ENCODE data around the gene SENP8. TPM values are rescaled to one million over a fixed set of nuclear protein-coding genes. Genes with fewer than 3 reads are reported as not detected.

SENP8 gene
- total and polyA plus RNA-seq, 2 of the 4 experiments (the other 2 are of a cell fraction), result 1.6 to 2.9 TPM

DNA sequence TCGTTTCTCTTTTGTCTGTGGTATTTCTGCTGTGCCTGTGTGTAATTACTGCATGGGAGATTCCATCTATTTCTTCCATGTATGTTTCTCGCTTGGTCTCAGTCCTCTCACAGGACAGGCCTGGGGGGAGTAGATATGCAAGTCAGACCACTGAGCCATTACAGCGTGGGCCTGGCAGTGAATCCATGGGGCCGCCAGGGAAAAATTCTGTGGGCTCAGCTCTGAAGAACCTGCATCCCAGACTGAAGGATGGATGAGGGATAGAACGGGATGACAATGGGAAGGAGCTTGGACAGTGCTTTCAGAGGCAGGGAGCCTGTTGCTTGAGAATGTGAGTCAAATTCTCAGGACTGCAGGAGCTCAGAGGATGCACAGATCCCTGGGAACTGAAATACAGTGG, 54.6 kb downstream of the SENP8 start:
- Histone ChIP-seq H2AK9ac (replicated peaks; ENCODE audit: low read depth, low read length, poor library complexity) (no peak overlapping the region), H3K9me3 (ENCODE audit: control insufficient read depth, insufficient read depth, low read length) (no peaks in the 10 kb centered on the region), H2BK15ac (ENCODE audit: low read depth, low read length) (no peak overlapping the region), H3K4ac (ENCODE audit: low read depth, low read length) (no peak overlapping the region), H3K9me1 (ENCODE audit: insufficient read depth, low read length) (no peaks in the 10 kb centered on the region; the same call in 1 of the 2 replicates), H2BK20ac (ENCODE audit: low read depth, low read length) (no peak overlapping the region), H3K4me2 (ENCODE audit: low read depth, low read length) (no peak overlapping the region), H2AK5ac (ENCODE audit: low read depth, low read length) (no peak overlapping the region), H3K27me3 (ENCODE audit: control insufficient read depth, insufficient read depth, low read length) (peaks cover 70% of the 10 kb centered on the region), H3K14ac (replicated peaks; ENCODE audit: low read depth, low read length) (no peak overlapping the region), H3K4me3 (ENCODE audit: insufficient read depth, low read depth, low read length) (no peak overlapping the region), H2AFZ (replicated peaks; ENCODE audit: low read length, poor library complexity) (no peak overlapping the region), H3K9ac (ENCODE audit: low read depth, low read length) (no peak overlapping the region), H3K23ac (ENCODE audit: low read depth, low read length) (no peak overlapping the region), H4K8ac (ENCODE audit: low read depth in 2 of 2, low read length in 2 of 2) (no peak overlapping the region), H4K5ac (ENCODE audit: low read depth, low read length) (no peak overlapping the region), H3K79me1 (ENCODE audit: low read depth in 1 of 2, low read length in 2 of 2) (no peaks in the 10 kb centered on the region), H3K4me1 (ENCODE audit: control insufficient read depth, insufficient read depth, low read length) (peaks cover 12% of the 10 kb centered on the region), H2BK120ac (ENCODE audit: low read depth, low read length) (no peak overlapping the region), H4K91ac (ENCODE audit: insufficient read depth, low read depth, low read length) (no peak overlapping the region), H3K27ac (ENCODE audit: insufficient read depth, low read length) (no peak overlapping the region), H3K18ac (ENCODE audit: low read depth, low read length) (no peak overlapping the region), H3K56ac (ENCODE audit: extremely low read depth, insufficient read depth, low read length) (no peak overlapping the region), H2BK5ac (ENCODE audit: low read depth, low read length, poor library complexity, severe bottlenecking) (no peak overlapping the region), H3K36me3 (ENCODE audit: control insufficient read depth, insufficient read depth, low read length) (no peaks in the 10 kb centered on the region), H4K20me1 (ENCODE audit: insufficient read depth, low read length) (no peaks in the 10 kb centered on the region)
- TF ChIP-seq, protein P1, sequence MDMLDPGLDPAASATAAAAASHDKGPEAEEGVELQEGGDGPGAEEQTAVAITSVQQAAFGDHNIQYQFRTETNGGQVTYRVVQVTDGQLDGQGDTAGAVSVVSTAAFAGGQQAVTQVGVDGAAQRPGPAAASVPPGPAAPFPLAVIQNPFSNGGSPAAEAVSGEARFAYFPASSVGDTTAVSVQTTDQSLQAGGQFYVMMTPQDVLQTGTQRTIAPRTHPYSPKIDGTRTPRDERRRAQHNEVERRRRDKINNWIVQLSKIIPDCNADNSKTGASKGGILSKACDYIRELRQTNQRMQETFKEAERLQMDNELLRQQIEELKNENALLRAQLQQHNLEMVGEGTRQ (IDR thresholded peaks at IDR 0.05; ENCODE audit: low read depth, low read length), result no peak
- TF ChIP-seq SMC3 (IDR thresholded peaks at IDR 0.05; ENCODE audit: low read depth, low read length) (no peak), CEBPB (IDR thresholded peaks at IDR 0.05; ENCODE audit: low read depth, low read length) (no peak)
- in situ Hi-C loops (cut with MboI; ENCODE audit: low sequenced_read_pairs), result no loop called here
- ATAC-seq (ENCODE audit: low read depth) (no peak), DNase-seq (no peak)
- no TSS peak for BruUV-seq (replicated peaks)
- CTCF ChIA-PET, result no interaction called here
- intact Hi-C loops (cut with micrococcal nuclease), result no loop called here
- 66% methylated on average over 3 of the region's 5 CpGs; no CpG with 5 or more reads in 1 of the 2 experiments for WGBS, 2 experiments (ENCODE audit: extremely low coverage in 2 of 2, insufficient read length in 1 of 2)
- POLR2A ChIA-PET (ENCODE audit: unreplicated experiment), result interaction anchor here (0.6 kb wide), 1 partner anchor 359 kb away, joined by 4 read pairs; no protein-coding TSS in a partner anchor
- dilution Hi-C loops (cut with HindIII; ENCODE audit: low sequenced_read_pairs, unreplicated experiment), result no loop called here

Data from IMR-90 (cell line).